Panc1 (cell line): ENCODE results near the gene SMURF2. TPM values are rescaled to one million over a fixed set of nuclear protein-coding genes. Genes with fewer than 3 reads are reported as not detected.

ENCODE experiments used
- ATAC-seq: fragments of 200-7000 bp; cut with Tn5 transposase; 2 replicates; pipeline ENCODE4 v1.9.1; 2020; ENCODE audit warnings: mild to moderate bottlenecking, moderate library complexity
- BruUV-seq: library from RNA; stranded (reverse); fragments of 400-500 nt; replicated peaks from 2 replicates; lab custom pipeline; 2021; lab: Mats Ljungman, UMichigan
- CTCF ChIA-PET: fragments of 300-600 bp; sonication (Branson Sonifier 250); formaldehyde crosslinking; loops from one replicate; lab custom pipeline; 2022; ENCODE audit warnings: antibody characterized with exemption; lab: Charles Lee
- POLR2A ChIA-PET: fragments of 300-600 bp; sonication (Branson Sonifier 250); formaldehyde crosslinking; loops from one replicate; lab custom pipeline; 2022; ENCODE audit warnings: antibody characterized with exemption; lab: Charles Lee
- DNase-seq: peaks from one replicate; pipeline ENCODE4 v3.0.0-alpha.2; 2010; ENCODE audit warnings: low read depth, low spot score
- H3K27ac ChIP-seq: 2 replicates; pipeline ENCODE4 v1.5.1; 2011; ENCODE audit warnings: mild to moderate bottlenecking, low read length, inconsistent platforms
- H3K27me3 ChIP-seq: fragments of 200-500 bp; sonication (Bioruptor generic); 2 replicates; pipeline ENCODE4 v1.6.0; 2014; ENCODE audit warnings: low read length, inconsistent platforms; ENCODE audit not compliant: control insufficient read depth, insufficient read depth
- H3K36me3 ChIP-seq: fragments of 200-500 bp; sonication (Bioruptor generic); 2 replicates; pipeline ENCODE4 v1.5.1; 2014; ENCODE audit warnings: inconsistent platforms, mild to moderate bottlenecking, low read length, moderate library complexity; ENCODE audit not compliant: control insufficient read depth, insufficient read depth
- H3K4me1 ChIP-seq: 2 replicates; pipeline ENCODE4 v1.5.1; 2011; ENCODE audit warnings: inconsistent platforms, mild to moderate bottlenecking, low read length, moderate library complexity; ENCODE audit not compliant: control insufficient read depth, insufficient read depth
- H3K4me3 ChIP-seq, 2 experiments: 2 replicates each; pipeline ENCODE4 v1.5.1; 2011 to 2012; ENCODE audit warnings: low read depth in 2 of 2, low read length in 2 of 2, mild to moderate bottlenecking in 2 of 2, inconsistent platforms in 1 of 2, moderate library complexity in 1 of 2
- H3K9me3 ChIP-seq: fragments of 200-500 bp; sonication (Bioruptor generic); 2 replicates; pipeline ENCODE4 v1.5.1; 2014; ENCODE audit warnings: low read depth, mild to moderate bottlenecking, inconsistent platforms, low read length, moderate library complexity; ENCODE audit not compliant: control insufficient read depth, insufficient read depth
- CTCF ChIP-seq: fragments of 450-650 bp; IDR thresholded peaks from 2 replicates; pipeline ENCODE4 v1.5.1; 2017; ENCODE audit warnings: mild to moderate bottlenecking
- POLR2AphosphoS5 ChIP-seq: IDR thresholded peaks from 2 replicates; pipeline ENCODE4 v1.6.1; 2012; ENCODE audit warnings: mild to moderate bottlenecking, low read depth, low read length, moderate library complexity
- REST ChIP-seq, 2 experiments: IDR thresholded peaks; 2 replicates each; pipeline ENCODE4 v1.6.1; 2011 to 2012; ENCODE audit warnings: low read depth in 2 of 2, control low read depth in 1 of 2, low read length in 1 of 2, mild to moderate bottlenecking in 1 of 2, moderate library complexity in 1 of 2; ENCODE audit not compliant: insufficient read depth in 1 of 2
- SIN3A ChIP-seq: IDR thresholded peaks from 2 replicates; pipeline ENCODE4 v1.6.1; 2012; ENCODE audit warnings: low read depth, mild to moderate bottlenecking, low read length, moderate library complexity, borderline replicate concordance; ENCODE audit not compliant: insufficient read depth
- TCF7L2 ChIP-seq: IDR thresholded peaks from 2 replicates; pipeline ENCODE4 v1.6.1; 2011; ENCODE audit warnings: mild to moderate bottlenecking, low read depth, low read length, inconsistent platforms
- in situ Hi-C: cut with HindIII; loops from 2 replicates; pipeline ENCODE4 v1.10.0; 2016; ENCODE audit warnings: low sequenced_read_pairs, low pct_unique_long_range_greater_than_20kb
- intact Hi-C: fragments of 100-400 bp; cut with micrococcal nuclease; formaldehyde crosslinking; loops from one replicate; pipeline ENCODE4 v1.10.0; 2022; ENCODE audit not compliant: unreplicated experiment
- total RNA-seq: library from RNA; stranded (reverse); gene quantifications from one replicate; pipeline ENCODE4 v1.2.1, GENCODE V29; 2021; ENCODE audit not compliant: unreplicated experiment

The SMURF2 gene
- total RNA-seq, 1 experiment from 2014 or later: 21.3 TPM

DNA sequence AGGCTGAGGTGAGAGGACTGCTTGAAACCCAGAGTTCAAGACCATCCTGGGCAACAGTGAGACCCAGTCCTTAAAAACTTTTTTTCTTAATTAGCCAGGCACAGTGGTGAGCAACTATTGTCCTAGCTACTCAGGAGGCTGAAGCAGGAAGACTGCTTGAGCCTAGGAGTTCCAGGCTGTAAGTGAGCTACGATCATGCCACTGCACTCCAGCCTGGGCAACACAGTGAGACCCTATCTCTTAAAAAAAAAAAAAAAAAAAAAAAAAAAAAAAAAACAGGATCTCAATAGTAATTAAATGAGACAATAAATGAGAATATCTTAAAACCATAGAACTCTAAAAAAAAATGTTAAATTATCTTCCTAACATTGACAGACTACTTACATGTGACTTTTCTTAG, 14.3 kb downstream of the SMURF2 start:
- no peak overlapping the region for H3K4me3 ChIP-seq
- in situ Hi-C loops: no loop called here
- no peak for DNase-seq
- no peaks in the 10 kb centered on the region for H3K27me3 ChIP-seq
- H3K4me1 ChIP-seq: peaks cover 22% of the 10 kb centered on the region
- POLR2A ChIA-PET: no interaction called here
- H3K27ac ChIP-seq: no peak overlapping the region
- no TSS peak for BruUV-seq
- CTCF ChIA-PET: no interaction called here
- intact Hi-C loops: loop anchor here (10.0 kb wide), 1 partner anchor 93 kb away; no protein-coding TSS in a partner anchor
- no peak for ATAC-seq
- no peaks in the 10 kb centered on the region for H3K9me3 ChIP-seq
- TF ChIP-seq TCF7L2: no peak
- no peak for TF ChIP-seq CTCF
- no peak for TF ChIP-seq POLR2AphosphoS5
- TF ChIP-seq REST (IDR thresholded peaks at IDR 0.05; ENCODE audit: insufficient read depth in 1 of 2, low read depth in 2 of 2, low read length in 1 of 2): no peak
- no peak for TF ChIP-seq SIN3A
- no peaks in the 10 kb centered on the region; the same call in 1 of the 2 replicates for H3K36me3 ChIP-seq

DNA sequence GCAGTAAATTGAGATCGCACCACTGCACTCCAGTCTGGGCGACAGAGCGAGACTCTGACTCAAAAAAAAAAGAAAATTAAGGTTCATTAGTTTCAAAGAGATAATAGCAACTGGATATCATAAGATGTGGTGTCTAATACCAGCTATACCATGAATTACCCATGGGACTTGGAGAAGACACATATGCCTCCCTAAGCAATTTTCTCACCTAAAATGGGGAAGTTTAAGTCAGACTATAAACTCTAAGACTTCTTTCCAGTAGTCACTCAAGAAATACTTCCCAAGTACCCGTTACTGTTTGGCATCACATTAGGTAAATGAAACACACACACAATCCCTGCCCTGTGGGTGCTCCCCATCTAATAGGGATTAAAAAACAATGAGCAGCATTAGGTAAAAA, 22.6 kb downstream of the SMURF2 start:
- no peaks in the 10 kb centered on the region for H3K27me3 ChIP-seq
- TF ChIP-seq SIN3A (no peak), TCF7L2 (no peak), POLR2AphosphoS5 (no peak), CTCF (no peak), REST (IDR thresholded peaks at IDR 0.05; ENCODE audit: insufficient read depth in 1 of 2, low read depth in 2 of 2, low read length in 1 of 2) (no peak)
- CTCF ChIA-PET: no interaction called here
- H3K4me1 ChIP-seq: no peaks in the 10 kb centered on the region; the same call in 1 of the 2 replicates
- H3K9me3 ChIP-seq: no peaks in the 10 kb centered on the region
- no TSS peak for BruUV-seq
- H3K27ac ChIP-seq: no peak overlapping the region
- DNase-seq (no peak), ATAC-seq (no peak)
- H3K36me3 ChIP-seq: no peaks in the 10 kb centered on the region
- in situ Hi-C loops (no loop called here), intact Hi-C loops (no loop called here)
- H3K4me3 ChIP-seq: no peak overlapping the region
- POLR2A ChIA-PET: interaction anchor here (0.6 kb wide), 1 partner anchor 10 kb away, joined by 3 read pairs; no protein-coding TSS in a partner anchor
